ENCODE data around the gene ATP2C2. TPM values are rescaled to one million over a fixed set of nuclear protein-coding genes. Genes with fewer than 3 reads are reported as not detected.
A peak's percentile ranks its signal among the peaks of the same experiment; 100 is the strongest.

ATP2C2 gene
- total and polyA plus RNA-seq, 3 donors from 2014 or later = 1.1 to 5.8 (median 3.0) TPM

DNA sequence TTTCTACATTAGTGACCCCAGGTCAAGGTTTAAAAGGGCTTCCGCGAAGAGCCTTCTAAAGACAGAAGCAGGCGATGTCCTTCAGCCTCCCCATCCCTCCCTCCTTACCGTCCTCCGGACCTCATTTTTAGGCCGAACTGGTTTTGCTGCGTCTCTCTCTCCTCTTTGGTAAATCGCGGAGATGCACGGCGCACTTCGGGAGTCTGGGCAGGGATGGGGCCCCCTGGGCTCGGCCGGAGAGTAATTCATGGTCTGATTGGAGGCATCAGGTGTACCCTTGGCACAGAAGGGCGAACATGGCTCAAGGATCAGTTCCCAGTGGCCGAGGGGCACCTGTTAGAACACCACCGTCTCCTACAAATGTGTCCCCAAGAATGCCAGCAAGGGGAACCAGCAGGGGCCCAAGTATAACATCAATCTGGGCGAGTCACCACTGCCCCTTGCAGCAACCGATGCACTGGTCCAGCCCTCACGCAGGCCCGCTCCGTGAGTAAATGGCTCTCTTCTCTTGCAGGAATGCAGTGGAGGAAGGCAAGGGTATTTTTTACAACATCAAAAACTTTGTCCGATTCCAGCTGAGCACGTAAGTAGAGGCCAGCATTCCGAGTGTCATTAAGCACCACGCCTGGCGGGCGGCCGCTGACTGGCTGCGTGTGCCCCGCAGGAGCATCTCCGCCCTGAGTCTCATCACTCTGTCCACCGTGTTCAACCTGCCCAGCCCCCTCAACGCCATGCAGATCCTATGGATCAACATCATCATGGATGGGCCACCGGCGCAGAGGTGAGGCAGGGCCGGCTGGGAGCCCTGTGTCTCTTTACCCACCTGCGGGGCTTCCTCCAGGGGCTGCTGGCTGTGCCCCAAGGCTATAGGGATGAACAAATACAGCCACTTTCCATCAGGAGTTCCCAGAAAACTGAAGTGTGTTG lies 90.5 kb downstream of the ATP2C2 start:
- H3K9me3 ChIP-seq = no peaks in the 10 kb centered on the region
- H3K27me3 ChIP-seq = no peaks in the 10 kb centered on the region
- WGBS, 2 donors = 91 to 95% methylated on average over 32 to 38 of the region's 38 CpGs
- H3K36me3 ChIP-seq (ENCODE audit: low read depth, missing control alignments) = no peaks in the 10 kb centered on the region
- no peak for DNase-seq
- TF ChIP-seq, protein P1, sequence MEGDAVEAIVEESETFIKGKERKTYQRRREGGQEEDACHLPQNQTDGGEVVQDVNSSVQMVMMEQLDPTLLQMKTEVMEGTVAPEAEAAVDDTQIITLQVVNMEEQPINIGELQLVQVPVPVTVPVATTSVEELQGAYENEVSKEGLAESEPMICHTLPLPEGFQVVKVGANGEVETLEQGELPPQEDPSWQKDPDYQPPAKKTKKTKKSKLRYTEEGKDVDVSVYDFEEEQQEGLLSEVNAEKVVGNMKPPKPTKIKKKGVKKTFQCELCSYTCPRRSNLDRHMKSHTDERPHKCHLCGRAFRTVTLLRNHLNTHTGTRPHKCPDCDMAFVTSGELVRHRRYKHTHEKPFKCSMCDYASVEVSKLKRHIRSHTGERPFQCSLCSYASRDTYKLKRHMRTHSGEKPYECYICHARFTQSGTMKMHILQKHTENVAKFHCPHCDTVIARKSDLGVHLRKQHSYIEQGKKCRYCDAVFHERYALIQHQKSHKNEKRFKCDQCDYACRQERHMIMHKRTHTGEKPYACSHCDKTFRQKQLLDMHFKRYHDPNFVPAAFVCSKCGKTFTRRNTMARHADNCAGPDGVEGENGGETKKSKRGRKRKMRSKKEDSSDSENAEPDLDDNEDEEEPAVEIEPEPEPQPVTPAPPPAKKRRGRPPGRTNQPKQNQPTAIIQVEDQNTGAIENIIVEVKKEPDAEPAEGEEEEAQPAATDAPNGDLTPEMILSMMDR (IDR thresholded peaks at IDR 0.05) = no peak
- TF ChIP-seq POLR2A (IDR thresholded peaks at IDR 0.05) = no peak
- intact Hi-C loops (cut with DNase I; ENCODE audit: low total_unique reads) = no loop called here
- H3K4me1 ChIP-seq = no peaks in the 10 kb centered on the region
- H3K27ac ChIP-seq = no peak overlapping the region
- H3K4me3 ChIP-seq = no peak overlapping the region

DNA sequence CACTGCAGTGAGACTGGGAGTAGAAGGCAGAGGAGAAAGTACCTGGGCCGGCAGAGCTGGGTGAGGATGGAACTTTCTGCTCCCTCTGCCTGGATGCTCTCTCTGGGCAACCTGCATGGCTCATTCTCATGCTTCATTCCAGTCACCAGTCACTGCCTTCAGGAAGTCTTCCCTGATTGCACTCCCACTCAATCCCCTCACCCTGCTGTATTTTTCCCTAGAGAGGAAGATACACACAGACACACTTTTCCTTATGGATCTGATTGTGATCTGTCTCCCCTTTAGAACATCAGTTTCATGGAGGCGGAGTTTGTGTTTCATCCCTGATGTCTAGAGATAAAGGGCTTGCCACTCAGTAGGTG lies 91.2 kb downstream of the ATP2C2 start:
- Histone ChIP-seq H3K4me1 (no peaks in the 10 kb centered on the region), H3K27me3 (no peaks in the 10 kb centered on the region), H3K36me3 (ENCODE audit: low read depth, missing control alignments) (no peaks in the 10 kb centered on the region), H3K27ac (no peak overlapping the region), H3K9me3 (no peaks in the 10 kb centered on the region), H3K4me3 (no peak overlapping the region)
- DNase-seq = peak; percentile 8
- intact Hi-C loops (cut with DNase I; ENCODE audit: low total_unique reads) = no loop called here
- WGBS, 2 donors = 100% methylated on average over 1 to 2 of the region's 2 CpGs
- TF ChIP-seq, protein P1 (IDR thresholded peaks at IDR 0.05) = no peak
- TF ChIP-seq POLR2A (IDR thresholded peaks at IDR 0.05) = no peak

DNA sequence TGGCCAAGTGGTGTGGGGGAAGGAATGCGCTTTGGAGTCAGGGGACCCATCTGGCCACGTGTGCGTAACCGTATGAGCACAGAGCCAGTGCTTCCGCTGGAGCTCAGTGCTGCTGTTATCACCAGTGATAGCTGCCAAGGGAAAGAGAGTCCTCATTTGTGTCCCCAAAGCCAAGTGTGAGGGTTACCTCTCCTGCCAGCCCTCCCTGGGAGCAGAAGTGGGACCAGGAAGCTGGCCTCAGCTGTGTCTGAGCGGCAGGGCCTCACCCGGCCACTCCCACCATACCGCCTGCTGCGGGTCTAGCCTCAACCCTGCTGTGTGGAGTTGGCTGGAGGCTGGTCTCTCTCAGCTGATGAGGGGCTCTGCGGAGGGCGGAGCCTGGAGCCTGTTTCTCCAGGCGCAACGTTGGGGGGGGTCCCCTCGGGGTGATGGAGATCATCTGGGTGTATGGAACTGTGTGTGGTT lies 91.6 kb downstream of the ATP2C2 start:
- Histone ChIP-seq H3K4me1 (no peaks in the 10 kb centered on the region), H3K36me3 (ENCODE audit: low read depth, missing control alignments) (no peaks in the 10 kb centered on the region), H3K9me3 (no peaks in the 10 kb centered on the region), H3K4me3 (no peak overlapping the region), H3K27me3 (no peaks in the 10 kb centered on the region), H3K27ac (no peak overlapping the region)
- DNase-seq = peak; percentile 4
- WGBS, 2 donors = 86 to 98% methylated on average over 9 to 14 of the region's 14 CpGs
- intact Hi-C loops (cut with DNase I; ENCODE audit: low total_unique reads) = no loop called here
- TF ChIP-seq POLR2A (IDR thresholded peaks at IDR 0.05) = no peak

DNA sequence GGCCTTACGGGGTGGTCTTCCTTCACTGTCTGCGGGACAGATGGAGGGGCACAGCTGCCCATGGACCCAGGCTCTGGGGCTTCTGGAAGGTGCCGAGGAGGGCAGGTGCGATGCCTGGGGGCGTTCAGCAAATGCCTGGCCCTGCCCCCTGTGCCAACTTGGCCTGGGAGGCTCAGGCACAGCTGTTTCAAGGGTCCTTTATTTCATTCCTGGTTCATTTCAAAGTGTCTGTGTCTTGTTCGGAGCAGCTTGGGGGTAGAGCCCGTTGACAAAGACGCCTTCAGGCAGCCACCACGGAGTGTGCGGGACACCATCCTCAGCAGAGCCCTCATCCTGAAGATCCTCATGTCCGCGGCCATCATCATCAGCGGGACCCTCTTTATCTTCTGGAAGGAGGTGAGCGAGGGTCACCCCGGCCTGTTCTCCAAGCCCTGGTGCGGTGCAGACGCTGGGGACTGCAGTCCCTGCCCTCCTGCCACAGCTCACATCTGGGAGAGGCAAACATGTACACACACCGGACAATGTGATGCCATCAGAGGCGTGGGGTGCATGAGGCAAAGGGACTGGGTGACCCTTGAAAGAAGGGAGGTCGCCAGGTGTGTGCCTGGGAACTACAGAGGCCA lies 92.2 kb downstream of the ATP2C2 start:
- H3K27me3 ChIP-seq = no peaks in the 10 kb centered on the region
- H3K9me3 ChIP-seq = no peaks in the 10 kb centered on the region
- H3K4me1 ChIP-seq = no peaks in the 10 kb centered on the region
- intact Hi-C loops (cut with DNase I; ENCODE audit: low total_unique reads) = no loop called here
- no peak for TF ChIP-seq POLR2A (IDR thresholded peaks at IDR 0.05)
- TF ChIP-seq, protein P1 (IDR thresholded peaks at IDR 0.05) = no peak
- WGBS, 2 donors = 83 to 87% methylated on average over 16 to 20 of the region's 20 CpGs
- H3K27ac ChIP-seq = no peak overlapping the region
- DNase-seq = peak; percentile 8
- H3K4me3 ChIP-seq = no peak overlapping the region
- no peaks in the 10 kb centered on the region for H3K36me3 ChIP-seq (ENCODE audit: low read depth, missing control alignments)

DNA sequence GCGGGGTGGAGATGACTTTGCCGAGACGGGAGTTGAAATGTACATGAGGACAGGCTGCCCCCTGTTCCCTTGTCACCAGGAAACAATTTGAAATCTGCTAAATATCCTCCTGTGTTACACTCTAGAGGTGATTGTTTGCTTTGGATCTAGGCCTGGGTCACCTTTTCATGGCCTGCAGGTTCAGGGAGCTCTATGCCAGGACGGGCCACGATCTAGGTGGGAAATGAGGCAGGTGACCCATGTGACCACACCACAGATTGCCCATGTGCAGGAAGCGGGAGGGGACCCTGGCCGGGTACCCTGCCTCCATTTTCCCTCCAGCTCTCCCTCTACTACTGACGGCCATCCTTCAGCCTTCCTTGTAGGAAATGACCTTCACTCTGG lies 92.7 kb downstream of the ATP2C2 start:
- intact Hi-C loops (cut with DNase I; ENCODE audit: low total_unique reads) = no loop called here
- DNase-seq = peak; percentile 4
- WGBS, 2 donors = 91 to 96% methylated on average over 8 of the region's 8 CpGs

More for the DNA sequence above, 92.7 kb downstream of the ATP2C2 start:
- Histone ChIP-seq H3K4me1 (no peaks in the 10 kb centered on the region), H3K4me3 (no peak overlapping the region), H3K27me3 (no peaks in the 10 kb centered on the region), H3K36me3 (ENCODE audit: low read depth, missing control alignments) (no peaks in the 10 kb centered on the region), H3K9me3 (no peaks in the 10 kb centered on the region), H3K27ac (no peak overlapping the region)
- TF ChIP-seq, protein P1 (IDR thresholded peaks at IDR 0.05) = no peak
- TF ChIP-seq POLR2A (IDR thresholded peaks at IDR 0.05) = no peak
